ENCODE measurements around the gene RNF208. TPM values are rescaled to one million over a fixed set of nuclear protein-coding genes. Genes with fewer than 3 reads are reported as not detected.

Gene RNF208
- total and polyA plus RNA-seq, 8 donors: 4.0 to 7.8 (median 5.9) TPM

GRCh38 chr9:137200311-137201204 is 21.5 kb downstream of the RNF208 start, which contains the start of gene TPRN:
Gene TPRN, minus strand, starts transcription at chr9:137200741. Its CDS starts 30 bp downstream, at chr9:137200711.
- TF ChIP-seq, protein P1, sequence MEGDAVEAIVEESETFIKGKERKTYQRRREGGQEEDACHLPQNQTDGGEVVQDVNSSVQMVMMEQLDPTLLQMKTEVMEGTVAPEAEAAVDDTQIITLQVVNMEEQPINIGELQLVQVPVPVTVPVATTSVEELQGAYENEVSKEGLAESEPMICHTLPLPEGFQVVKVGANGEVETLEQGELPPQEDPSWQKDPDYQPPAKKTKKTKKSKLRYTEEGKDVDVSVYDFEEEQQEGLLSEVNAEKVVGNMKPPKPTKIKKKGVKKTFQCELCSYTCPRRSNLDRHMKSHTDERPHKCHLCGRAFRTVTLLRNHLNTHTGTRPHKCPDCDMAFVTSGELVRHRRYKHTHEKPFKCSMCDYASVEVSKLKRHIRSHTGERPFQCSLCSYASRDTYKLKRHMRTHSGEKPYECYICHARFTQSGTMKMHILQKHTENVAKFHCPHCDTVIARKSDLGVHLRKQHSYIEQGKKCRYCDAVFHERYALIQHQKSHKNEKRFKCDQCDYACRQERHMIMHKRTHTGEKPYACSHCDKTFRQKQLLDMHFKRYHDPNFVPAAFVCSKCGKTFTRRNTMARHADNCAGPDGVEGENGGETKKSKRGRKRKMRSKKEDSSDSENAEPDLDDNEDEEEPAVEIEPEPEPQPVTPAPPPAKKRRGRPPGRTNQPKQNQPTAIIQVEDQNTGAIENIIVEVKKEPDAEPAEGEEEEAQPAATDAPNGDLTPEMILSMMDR (IDR thresholded peaks at IDR 0.05): no peak
- ATAC-seq (peak; percentile 95), DNase-seq (peak; percentile 97 to 99 (median 98))
- no peaks in the 10 kb centered on the region for H3K9me3 ChIP-seq
- peak within 1 kb of the TSS; percentile 82 to 92 for H3K27ac ChIP-seq
- peak within 1 kb of the TSS; percentile 55 to 74 for H3K4me3 ChIP-seq
- no peaks in the 10 kb centered on the region for H3K36me3 ChIP-seq
- H3K4me1 ChIP-seq: peaks cover 25 to 74% of the 10 kb centered on the region in 2 donors
- peaks cover 0 to 5% of the 10 kb centered on the region in 2 donors for H3K27me3 ChIP-seq
- intact Hi-C loops (cut with DNase I): no loop called here

DNA sequence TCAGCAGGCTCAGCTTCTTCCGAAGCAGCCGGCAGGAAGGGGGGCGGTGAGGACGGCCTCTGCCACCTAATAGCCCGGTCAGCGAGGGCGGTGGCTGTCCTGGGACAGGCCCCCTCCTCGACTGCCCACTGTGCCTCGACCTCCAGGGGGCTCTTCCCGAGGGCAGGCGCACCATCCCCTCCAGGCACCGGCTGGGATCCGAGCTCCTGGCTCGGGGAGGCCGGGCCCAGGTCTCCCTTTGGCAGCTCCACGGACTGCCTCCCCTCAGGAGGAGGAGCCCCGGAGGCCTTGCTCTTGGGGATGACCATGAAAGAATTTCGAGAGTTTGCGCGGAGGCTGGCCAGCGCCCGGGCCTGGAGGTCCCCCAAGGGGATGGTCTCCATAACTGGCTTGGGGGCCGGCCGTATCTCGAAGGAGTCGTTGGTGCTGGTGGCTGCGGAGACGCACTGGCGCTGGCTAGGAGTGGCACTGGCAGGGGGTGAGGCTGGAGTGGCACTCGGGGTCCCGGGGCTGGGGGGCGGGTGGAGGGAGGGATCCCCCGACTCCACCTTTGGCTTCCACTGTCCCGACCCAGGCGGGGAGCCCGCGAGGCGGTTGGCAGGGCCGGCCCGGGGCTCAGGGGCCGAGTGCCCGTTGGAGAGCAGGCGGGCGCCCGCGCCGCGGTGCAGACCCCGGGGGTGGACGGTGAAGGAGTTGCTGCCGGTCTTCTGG is 22.5 kb downstream of the RNF208 start:
- peaks cover 21 to 75% of the 10 kb centered on the region in 2 donors for H3K4me1 ChIP-seq
- peaks cover 0 to 5% of the 10 kb centered on the region in 2 donors for H3K27me3 ChIP-seq
- no peak for ATAC-seq
- H3K36me3 ChIP-seq: no peaks in the 10 kb centered on the region
- no peaks in the 10 kb centered on the region for H3K9me3 ChIP-seq
- intact Hi-C loops (cut with DNase I): no loop called here
- TF ChIP-seq, protein P1 (IDR thresholded peaks at IDR 0.05): no peak
- H3K4me3 ChIP-seq: peak overlapping the region; percentile 41 to 55
- peak overlapping the region in 1 of 2 donors; percentile 31 for H3K27ac ChIP-seq
- DNase-seq: no peak

DNA sequence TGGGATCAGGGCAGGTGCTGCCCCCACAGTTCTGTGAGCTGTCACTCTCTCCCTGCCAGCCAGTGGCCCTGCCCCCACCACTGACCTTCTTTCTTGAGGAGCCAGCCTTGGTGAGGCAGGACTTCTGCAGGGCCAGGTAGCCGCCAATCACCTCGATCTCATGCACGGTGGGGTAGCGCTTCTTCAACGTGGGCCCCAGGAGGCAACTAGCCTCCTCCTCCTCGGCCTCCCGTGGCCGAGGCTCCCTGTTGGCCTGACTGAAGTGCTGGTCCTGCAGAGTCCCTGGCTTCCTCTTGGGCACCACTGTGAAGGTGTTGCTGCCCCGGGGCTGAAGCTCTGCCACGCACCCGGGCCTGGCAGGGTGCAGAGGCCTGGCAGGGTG is 23.1 kb downstream of the RNF208 start:
- H3K9me3 ChIP-seq: no peaks in the 10 kb centered on the region
- H3K27me3 ChIP-seq: peaks cover 0 to 5% of the 10 kb centered on the region in 2 donors
- TF ChIP-seq, protein P1 (IDR thresholded peaks at IDR 0.05): no peak
- peaks cover 15 to 68% of the 10 kb centered on the region in 2 donors for H3K4me1 ChIP-seq
- ATAC-seq (peak; percentile 5), DNase-seq (no peak)
- intact Hi-C loops (cut with DNase I): no loop called here
- H3K36me3 ChIP-seq: no peaks in the 10 kb centered on the region
- peak overlapping the region; percentile 31 to 58 for H3K27ac ChIP-seq
- H3K4me3 ChIP-seq: peak overlapping the region; percentile 41 to 55

DNA sequence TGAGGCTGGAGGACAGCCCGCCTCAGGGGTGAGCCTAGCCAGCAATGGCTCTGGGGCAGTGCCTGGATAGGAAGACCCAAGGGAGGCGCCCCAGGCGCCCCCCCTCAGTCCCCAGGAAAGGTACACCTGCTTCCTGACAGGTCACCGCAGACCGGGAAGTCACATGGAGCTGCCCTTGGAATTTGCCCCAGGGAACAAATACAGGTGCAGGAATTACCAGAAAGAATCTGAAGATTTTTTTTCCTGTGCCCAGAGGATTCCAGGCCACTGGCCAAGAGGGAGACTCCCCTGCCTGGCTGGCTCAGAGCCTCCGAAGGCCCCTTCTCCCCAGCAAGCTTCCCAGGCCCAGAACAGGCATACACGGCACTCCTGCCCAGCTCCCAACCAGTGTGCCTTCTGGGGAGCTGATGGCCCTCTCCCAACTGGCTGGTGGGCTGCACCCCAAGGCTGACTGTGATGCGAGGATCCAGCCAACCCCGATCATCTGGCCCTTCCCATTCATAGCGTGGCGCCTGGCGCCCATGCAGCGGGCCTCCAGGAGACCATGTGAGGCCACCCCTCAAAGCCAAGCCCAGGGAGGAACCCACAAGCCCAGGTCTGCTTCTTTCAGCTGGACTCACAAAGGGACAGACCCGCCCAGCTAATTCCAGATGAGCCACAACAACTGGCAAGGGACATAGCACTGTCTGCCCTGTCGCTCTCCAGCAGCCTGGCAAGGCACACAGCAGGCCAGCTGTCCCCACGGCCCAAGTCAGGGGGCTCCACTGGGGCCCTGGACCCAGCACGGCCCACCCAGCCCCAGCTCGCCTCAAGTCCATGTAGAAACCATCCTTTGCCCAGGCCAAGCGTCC is 23.8 kb downstream of the RNF208 start:
- Histone ChIP-seq H3K4me3 (peak overlapping the region; percentile 7 to 55), H3K27ac (peak overlapping the region; percentile 37 to 58), H3K36me3 (no peaks in the 10 kb centered on the region), H3K4me1 (peaks cover 12 to 62% of the 10 kb centered on the region in 2 donors), H3K9me3 (no peaks in the 10 kb centered on the region), H3K27me3 (peaks cover 0 to 5% of the 10 kb centered on the region in 2 donors)
- TF ChIP-seq, protein P1 (IDR thresholded peaks at IDR 0.05): no peak
- intact Hi-C loops (cut with DNase I): no loop called here
- ATAC-seq (peak; percentile 43), DNase-seq (peak in 1 of 4 donors; percentile 74)
